Measurements from ENCODE around the gene NCOR1. TPM values are rescaled to one million over a fixed set of nuclear protein-coding genes. Genes with fewer than 3 reads are reported as not detected.

The NCOR1 gene
- polyA plus RNA-seq, 1 of the 3 experiments (the other 2 are of a cell fraction): 42.1 TPM

GRCh38 chr17:16106161-16106891 lies 109.0 kb downstream of the NCOR1 start:
- WGBS (ENCODE audit: low lambda C conversion rate): 91% methylated on average over 1 of the region's 1 CpG
- Histone ChIP-seq H4K20me1 (ENCODE audit: insufficient read depth) (no peaks in the 10 kb centered on the region), H3K27ac (ENCODE audit: low read depth in 2 of 2, low read length in 1 of 2) (no peak overlapping the region; a peak in 1 of 4 replicates), H3K9me2 (no peaks in the 10 kb centered on the region), H3K79me2 (ENCODE audit: insufficient read depth) (peaks cover 18% of the 10 kb centered on the region; the same call in 1 of the 2 replicates), H3K4me1 (ENCODE audit: control insufficient read depth in 1 of 2, insufficient read depth in 2 of 2, low read depth in 1 of 2, low read length in 1 of 2) (0 out of 4 replicates have a peak, but pooled peaks cover 0 to 4% of the 10 kb centered on the region in 2 experiments), H3K4me3 (ENCODE audit: low read depth in 2 of 2, low read length in 1 of 2) (no peak overlapping the region), H3K4me2 (no peak overlapping the region), H2AFZ (ENCODE audit: low read depth) (no peak overlapping the region), H3K36me3 (replicated peaks in 1 of 2; ENCODE audit: control insufficient read depth in 1 of 2, insufficient read depth in 2 of 2, low read length in 1 of 2) (peaks cover 29 to 61% of the 10 kb centered on the region in 2 experiments), H3K9me3 (no peaks in the 10 kb centered on the region), H3K9ac (no peak overlapping the region), H3K27me3 (ENCODE audit: insufficient read depth) (no peaks in the 10 kb centered on the region), H3F3A (replicated peaks; ENCODE audit: insufficient read depth) (peaks cover 3% of the 10 kb centered on the region)
- DNase-seq: no peak
- ChIA-PET CTCF (no interaction called here), POLR2A (no interaction called here)
- TF ChIP-seq GATA2 (CRISPR knock-in tag; IDR thresholded peaks at IDR 0.05) (no peak), USF2 (IDR thresholded peaks at IDR 0.05; ENCODE audit: borderline replicate concordance, low read depth, low read length) (no peak), IRF3 (IDR thresholded peaks at IDR 0.05; ENCODE audit: low read depth, low read length) (no peak), ELF1 (IDR thresholded peaks at IDR 0.05) (no peak), CHD2 (IDR thresholded peaks at IDR 0.05; ENCODE audit: low read length, partially characterized antibody) (no peak), RFX5 (IDR thresholded peaks at IDR 0.05; ENCODE audit: low read length) (no peak), FOSL2 (IDR thresholded peaks at IDR 0.05; ENCODE audit: borderline replicate concordance, low read depth) (no peak), RCOR1 (IDR thresholded peaks at IDR 0.05; ENCODE audit: low read length) (no peak), ZBTB33 (IDR thresholded peaks at IDR 0.05; ENCODE audit: borderline replicate concordance, low read depth) (no peak), SIN3A (IDR thresholded peaks at IDR 0.05; ENCODE audit: borderline replicate concordance, low read depth, low read length) (no peak), USF1 (IDR thresholded peaks at IDR 0.05; ENCODE audit: borderline replicate concordance, low read depth) (no peak), MAX (IDR thresholded peaks at IDR 0.05; ENCODE audit: low read depth) (no peak), YY1 (IDR thresholded peaks at IDR 0.05; ENCODE audit: low read depth) (no peak), MXI1 (IDR thresholded peaks at IDR 0.05; ENCODE audit: low read depth, low read length) (no peak)
